ENCODE results near the gene TNPO3. TPM values are rescaled to one million over a fixed set of nuclear protein-coding genes. Genes with fewer than 3 reads are reported as not detected.

TNPO3 gene
- total and polyA plus RNA-seq, 7 donors, result 22.6 to 62.1 (median 37.0) TPM

DNA sequence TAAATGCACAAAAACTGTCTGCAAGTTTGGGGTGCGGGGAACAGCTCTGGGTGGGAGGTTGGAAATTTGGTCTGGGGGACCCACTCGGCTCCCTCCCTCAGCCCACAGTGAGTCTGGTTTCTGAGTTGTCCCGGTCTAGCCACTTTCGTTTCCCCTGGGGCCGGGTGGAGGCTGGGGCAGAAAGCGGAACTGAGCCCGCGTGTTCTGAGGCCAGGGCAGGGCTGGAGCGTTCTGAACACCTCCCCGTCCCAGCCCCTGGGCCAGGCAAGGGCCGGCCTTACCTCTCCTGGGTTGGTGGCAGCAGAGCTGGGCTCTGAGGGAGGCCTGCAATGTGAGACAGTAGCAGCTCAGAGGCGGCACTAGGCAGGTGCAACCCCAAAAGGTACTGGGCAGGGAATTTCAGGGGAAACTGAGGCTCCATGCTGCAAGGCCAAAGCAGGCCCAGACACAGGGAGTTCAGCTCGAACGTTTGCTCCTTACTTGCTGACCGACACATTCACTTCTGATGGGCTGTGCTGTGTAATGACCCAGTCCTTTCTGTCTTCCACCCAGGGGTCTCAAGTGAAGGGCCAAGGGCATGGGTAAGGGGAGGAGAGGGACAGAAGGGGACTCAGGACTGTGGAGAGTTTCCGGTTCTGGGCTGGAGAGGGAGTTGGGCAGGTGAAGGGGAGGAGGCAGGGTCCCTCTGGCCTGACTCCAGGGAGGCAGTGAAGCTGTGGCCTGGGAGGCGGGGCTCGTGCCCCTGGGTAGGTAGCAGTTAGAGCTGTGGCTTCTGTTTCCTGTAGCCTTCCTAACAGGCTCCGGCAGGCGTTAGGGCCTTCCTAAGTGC, 114.2 kb downstream of the TNPO3 start:
- Histone ChIP-seq H3K27me3 (ENCODE audit: insufficient read depth in 3 of 3, low read length in 2 of 3) (peaks cover 0 to 38% (median 13%) of the 10 kb centered on the region in 3 donors), H3K4me1 (no peaks in the 10 kb centered on the region), H3K27ac (no peak overlapping the region), H3K9me3 (no peaks in the 10 kb centered on the region), H3K36me3 (ENCODE audit: insufficient read depth in 1 of 2, low read depth in 1 of 2) (no peaks in the 10 kb centered on the region), H3K4me3 (no peak overlapping the region)
- 78 to 82% (median 79%) methylated on average over 20 of the region's 20 CpGs for WGBS, 3 donors
- intact Hi-C loops (cut with DNase I), result no loop called here
- ATAC-seq (peak in 1 of 4 donors; percentile 41), DNase-seq (peak; percentile 60 to 74)
- TF ChIP-seq, protein P1, sequence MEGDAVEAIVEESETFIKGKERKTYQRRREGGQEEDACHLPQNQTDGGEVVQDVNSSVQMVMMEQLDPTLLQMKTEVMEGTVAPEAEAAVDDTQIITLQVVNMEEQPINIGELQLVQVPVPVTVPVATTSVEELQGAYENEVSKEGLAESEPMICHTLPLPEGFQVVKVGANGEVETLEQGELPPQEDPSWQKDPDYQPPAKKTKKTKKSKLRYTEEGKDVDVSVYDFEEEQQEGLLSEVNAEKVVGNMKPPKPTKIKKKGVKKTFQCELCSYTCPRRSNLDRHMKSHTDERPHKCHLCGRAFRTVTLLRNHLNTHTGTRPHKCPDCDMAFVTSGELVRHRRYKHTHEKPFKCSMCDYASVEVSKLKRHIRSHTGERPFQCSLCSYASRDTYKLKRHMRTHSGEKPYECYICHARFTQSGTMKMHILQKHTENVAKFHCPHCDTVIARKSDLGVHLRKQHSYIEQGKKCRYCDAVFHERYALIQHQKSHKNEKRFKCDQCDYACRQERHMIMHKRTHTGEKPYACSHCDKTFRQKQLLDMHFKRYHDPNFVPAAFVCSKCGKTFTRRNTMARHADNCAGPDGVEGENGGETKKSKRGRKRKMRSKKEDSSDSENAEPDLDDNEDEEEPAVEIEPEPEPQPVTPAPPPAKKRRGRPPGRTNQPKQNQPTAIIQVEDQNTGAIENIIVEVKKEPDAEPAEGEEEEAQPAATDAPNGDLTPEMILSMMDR (IDR thresholded peaks at IDR 0.05), result no peak

GRCh38 chr7:128939861-128940410, 115.0 kb downstream of the TNPO3 start:
- intact Hi-C loops (cut with DNase I), result no loop called here
- peak overlapping the region; percentile 34 for H3K4me3 ChIP-seq
- no peaks in the 10 kb centered on the region for H3K36me3 ChIP-seq (ENCODE audit: insufficient read depth in 1 of 2, low read depth in 1 of 2)
- H3K27me3 ChIP-seq (ENCODE audit: insufficient read depth in 3 of 3, low read length in 2 of 3), result peaks cover 0 to 44% (median 11%) of the 10 kb centered on the region in 3 donors
- 84 to 92% (median 87%) methylated on average over 18 of the region's 18 CpGs for WGBS, 3 donors
- no peaks in the 10 kb centered on the region for H3K4me1 ChIP-seq
- no peak for DNase-seq
- no peak for ATAC-seq
- no peak overlapping the region for H3K27ac ChIP-seq
- no peaks in the 10 kb centered on the region for H3K9me3 ChIP-seq
- TF ChIP-seq, protein P1 (IDR thresholded peaks at IDR 0.05), result no peak

GRCh38 chr7:128939075-128939860, 115.6 kb downstream of the TNPO3 start:
- H3K4me3 ChIP-seq, result peak overlapping the region; percentile 70
- TF ChIP-seq, protein P1 (IDR thresholded peaks at IDR 0.05), result no peak
- H3K27ac ChIP-seq, result no peak overlapping the region
- H3K27me3 ChIP-seq (ENCODE audit: insufficient read depth in 3 of 3, low read length in 2 of 3), result peaks cover 0 to 44% (median 11%) of the 10 kb centered on the region in 3 donors
- H3K4me1 ChIP-seq, result no peaks in the 10 kb centered on the region
- no peaks in the 10 kb centered on the region for H3K36me3 ChIP-seq (ENCODE audit: insufficient read depth in 1 of 2, low read depth in 1 of 2)
- DNase-seq (no peak), ATAC-seq (peak in 1 of 4 donors; percentile 12)
- intact Hi-C loops (cut with DNase I), result no loop called here
- WGBS, 3 donors, result 56 to 71% (median 58%) methylated on average over 7 of the region's 7 CpGs
- H3K9me3 ChIP-seq, result no peaks in the 10 kb centered on the region

GRCh38 chr7:128938544-128939074, 116.3 kb downstream of the TNPO3 start:
- H3K36me3 ChIP-seq (ENCODE audit: insufficient read depth in 1 of 2, low read depth in 1 of 2), result no peaks in the 10 kb centered on the region
- TF ChIP-seq, protein P1 (IDR thresholded peaks at IDR 0.05), result no peak
- peaks cover 0 to 46% (median 11%) of the 10 kb centered on the region in 3 donors for H3K27me3 ChIP-seq (ENCODE audit: insufficient read depth in 3 of 3, low read length in 2 of 3)
- H3K4me3 ChIP-seq, result peak overlapping the region; percentile 70
- ATAC-seq (peak in 1 of 4 donors; percentile 21), DNase-seq (no peak)
- no peaks in the 10 kb centered on the region for H3K4me1 ChIP-seq
- intact Hi-C loops (cut with DNase I), result no loop called here
- no peaks in the 10 kb centered on the region for H3K9me3 ChIP-seq
- H3K27ac ChIP-seq, result no peak overlapping the region
- 5% methylated on average over 22 to 30 of the region's 30 CpGs for WGBS, 3 donors
